Activated T-cell treated with anti-CD3 and anti-CD28 coated beads, Interleukin-2, amount 50 U/mL, for 24 hours (primary cell): ENCODE data around the gene MYOC.
"Not testable (repeated sequence)": the region's sequence is repeated elsewhere in the genome, so short reads cannot be mapped to it uniquely, and the experiment has no call there.

ENCODE experiments used
- DNase-seq: peaks from one replicate; pipeline ENCODE4 v3.0.0-alpha.2; 2020
- H3K27ac Mint-ChIP-seq: 2 replicates; pipeline ENCODE4 v1.8.0; 2020; ENCODE audit warnings: mild to moderate bottlenecking, mixed read lengths
- H3K27me3 Mint-ChIP-seq: 2 replicates; pipeline ENCODE4 v1.8.0; 2020; ENCODE audit warnings: mixed read lengths
- H3K36me3 Mint-ChIP-seq: 2 replicates; pipeline ENCODE4 v1.8.0; 2020; ENCODE audit warnings: low read depth, mixed read lengths
- H3K4me1 Mint-ChIP-seq: 2 replicates; pipeline ENCODE4 v1.8.0; 2020; ENCODE audit warnings: low read depth, mixed read lengths
- H3K4me3 Mint-ChIP-seq: 2 replicates; pipeline ENCODE4 v1.8.0; 2020; ENCODE audit warnings: mild to moderate bottlenecking, moderate library complexity, mixed read lengths
- H3K9me3 Mint-ChIP-seq: 2 replicates; pipeline ENCODE4 v1.8.0; 2020; ENCODE audit warnings: mixed read lengths

The MYOC gene

GRCh38 chr1:171663036-171663853 is 10.8 kb upstream of the MYOC start:
- H3K9me3 Mint-ChIP-seq: no peaks in the 10 kb centered on the region

GRCh38 chr1:171661076-171661650 is 8.7 kb upstream of the MYOC start:
- H3K27ac Mint-ChIP-seq: no peak overlapping the region
- H3K9me3 Mint-ChIP-seq: no peaks in the 10 kb centered on the region
- no peaks in the 10 kb centered on the region for H3K36me3 Mint-ChIP-seq
- DNase-seq: no peak
- no peak overlapping the region for H3K4me3 Mint-ChIP-seq
- H3K27me3 Mint-ChIP-seq: no peaks in the 10 kb centered on the region
- H3K4me1 Mint-ChIP-seq: no peaks in the 10 kb centered on the region

More at GRCh38 chr1:171663036-171663853, 10.8 kb upstream of the MYOC start:
- DNase-seq: no peak
- H3K4me1 Mint-ChIP-seq: no peaks in the 10 kb centered on the region
- peaks cover 2% of the 10 kb centered on the region for H3K27me3 Mint-ChIP-seq
- no peaks in the 10 kb centered on the region for H3K36me3 Mint-ChIP-seq
- H3K27ac Mint-ChIP-seq: no peak overlapping the region
- H3K4me3 Mint-ChIP-seq: no peak overlapping the region

- peaks cover 28% of the 10 kb centered on the region for H3K27me3 Mint-ChIP-seq
- H3K36me3 Mint-ChIP-seq, H3K4me3 Mint-ChIP-seq, DNase-seq, H3K9me3 Mint-ChIP-seq, H3K27ac Mint-ChIP-seq: not testable (repeated sequence)
- peaks cover 12% of the 10 kb centered on the region for H3K4me1 Mint-ChIP-seq
These were observed 3.7 kb upstream of the MYOC start for GRCh38 chr1:171656206-171656605.

- no peak for DNase-seq
- H3K36me3 Mint-ChIP-seq: no peaks in the 10 kb centered on the region
- no peaks in the 10 kb centered on the region for H3K9me3 Mint-ChIP-seq
- no peak overlapping the region for H3K27ac Mint-ChIP-seq
- H3K4me3 Mint-ChIP-seq: no peak overlapping the region
- H3K4me1 Mint-ChIP-seq: peaks cover 12% of the 10 kb centered on the region
- peaks cover 28% of the 10 kb centered on the region for H3K27me3 Mint-ChIP-seq
These were observed 3.2 kb upstream of the MYOC start for GRCh38 chr1:171655746-171656116.

- Mint-ChIP-seq H3K36me3 (no peaks in the 10 kb centered on the region), H3K27me3 (peaks cover 28% of the 10 kb centered on the region), H3K4me3 (no peak overlapping the region), H3K9me3 (no peaks in the 10 kb centered on the region), H3K4me1 (peaks cover 12% of the 10 kb centered on the region), H3K27ac (no peak overlapping the region)
- peak; percentile 80 for DNase-seq
These were observed 2.7 kb upstream of the MYOC start for GRCh38 chr1:171654942-171655745.

GRCh38 chr1:171654201-171654941 is 1.9 kb upstream of the MYOC start:
- Mint-ChIP-seq H3K4me1 (peaks cover 12% of the 10 kb centered on the region), H3K9me3 (no peaks in the 10 kb centered on the region), H3K36me3 (no peaks in the 10 kb centered on the region), H3K4me3 (no peak overlapping the region), H3K27ac (no peak overlapping the region), H3K27me3 (peaks cover 28% of the 10 kb centered on the region)
- DNase-seq: no peak

- Mint-ChIP-seq H3K36me3 (no peaks in the 10 kb centered on the region), H3K4me1 (peaks cover 12% of the 10 kb centered on the region), H3K4me3 (no peak overlapping the region), H3K27me3 (peaks cover 28% of the 10 kb centered on the region), H3K9me3 (no peaks in the 10 kb centered on the region), H3K27ac (no peak overlapping the region)
- no peak for DNase-seq
These were observed 1.3 kb upstream of the MYOC start for GRCh38 chr1:171653796-171654195.

- Mint-ChIP-seq H3K27me3 (no peaks in the 10 kb centered on the region), H3K36me3 (no peaks in the 10 kb centered on the region), H3K4me1 (peaks cover 8% of the 10 kb centered on the region), H3K4me3 (no peak overlapping the region), H3K9me3 (no peaks in the 10 kb centered on the region), H3K27ac (no peak overlapping the region)
- no peak for DNase-seq
These were observed 6.3 kb downstream of the MYOC start for GRCh38 chr1:171646249-171646560.

GRCh38 chr1:171645553-171646248 is 6.8 kb downstream of the MYOC start:
- no peak overlapping the region for H3K4me3 Mint-ChIP-seq
- no peak for DNase-seq
- H3K27ac Mint-ChIP-seq: no peak overlapping the region
- H3K9me3 Mint-ChIP-seq: no peaks in the 10 kb centered on the region
- H3K36me3 Mint-ChIP-seq: no peaks in the 10 kb centered on the region
- H3K27me3 Mint-ChIP-seq: no peaks in the 10 kb centered on the region
- peaks cover 8% of the 10 kb centered on the region for H3K4me1 Mint-ChIP-seq

GRCh38 chr1:171644805-171645483 is 7.5 kb downstream of the MYOC start:
- H3K4me1 Mint-ChIP-seq: peaks cover 8% of the 10 kb centered on the region
- H3K27me3 Mint-ChIP-seq: no peaks in the 10 kb centered on the region
- H3K27ac Mint-ChIP-seq: no peak overlapping the region
- no peak overlapping the region for H3K4me3 Mint-ChIP-seq
- no peaks in the 10 kb centered on the region for H3K36me3 Mint-ChIP-seq
- DNase-seq: peak; percentile 68
- H3K9me3 Mint-ChIP-seq: no peaks in the 10 kb centered on the region

GRCh38 chr1:171643156-171643555 is 9.3 kb downstream of the MYOC start:
- H3K27ac Mint-ChIP-seq: no peak overlapping the region
- no peak overlapping the region for H3K4me3 Mint-ChIP-seq
- no peaks in the 10 kb centered on the region for H3K9me3 Mint-ChIP-seq
- H3K4me1 Mint-ChIP-seq: peaks cover 8% of the 10 kb centered on the region
- no peaks in the 10 kb centered on the region for H3K36me3 Mint-ChIP-seq
- no peaks in the 10 kb centered on the region for H3K27me3 Mint-ChIP-seq
- no peak for DNase-seq

- Mint-ChIP-seq H3K4me1 (peaks cover 8% of the 10 kb centered on the region), H3K36me3 (no peaks in the 10 kb centered on the region), H3K9me3 (no peaks in the 10 kb centered on the region), H3K27ac (no peak overlapping the region), H3K27me3 (peaks cover 2% of the 10 kb centered on the region), H3K4me3 (no peak overlapping the region)
- DNase-seq: no peak
These were observed 10.3 kb downstream of the MYOC start for GRCh38 chr1:171642197-171642596.

- H3K4me3 Mint-ChIP-seq: no peak overlapping the region
- H3K36me3 Mint-ChIP-seq: no peaks in the 10 kb centered on the region
These were observed 11.2 kb downstream of the MYOC start for GRCh38 chr1:171641076-171641864.

More at GRCh38 chr1:171641076-171641864, 11.2 kb downstream of the MYOC start:
- peaks cover 8% of the 10 kb centered on the region for H3K4me1 Mint-ChIP-seq
- H3K27ac Mint-ChIP-seq: no peak overlapping the region
- DNase-seq: no peak
- H3K9me3 Mint-ChIP-seq: no peaks in the 10 kb centered on the region
- H3K27me3 Mint-ChIP-seq: peaks cover 2% of the 10 kb centered on the region
